ENCODE results near the gene CCDC63. TPM values are rescaled to one million over a fixed set of nuclear protein-coding genes. Genes with fewer than 3 reads are reported as not detected.

CCDC63 gene
- total and polyA plus RNA-seq, 2 of the 13 experiments (the other 11 are each of a cell fraction or from before 2014, with no cell fraction given): not detected

GRCh38 chr12:110844551-110845338 lies 2.0 kb upstream of the CCDC63 start (continued):
- TF ChIP-seq, protein P1, sequence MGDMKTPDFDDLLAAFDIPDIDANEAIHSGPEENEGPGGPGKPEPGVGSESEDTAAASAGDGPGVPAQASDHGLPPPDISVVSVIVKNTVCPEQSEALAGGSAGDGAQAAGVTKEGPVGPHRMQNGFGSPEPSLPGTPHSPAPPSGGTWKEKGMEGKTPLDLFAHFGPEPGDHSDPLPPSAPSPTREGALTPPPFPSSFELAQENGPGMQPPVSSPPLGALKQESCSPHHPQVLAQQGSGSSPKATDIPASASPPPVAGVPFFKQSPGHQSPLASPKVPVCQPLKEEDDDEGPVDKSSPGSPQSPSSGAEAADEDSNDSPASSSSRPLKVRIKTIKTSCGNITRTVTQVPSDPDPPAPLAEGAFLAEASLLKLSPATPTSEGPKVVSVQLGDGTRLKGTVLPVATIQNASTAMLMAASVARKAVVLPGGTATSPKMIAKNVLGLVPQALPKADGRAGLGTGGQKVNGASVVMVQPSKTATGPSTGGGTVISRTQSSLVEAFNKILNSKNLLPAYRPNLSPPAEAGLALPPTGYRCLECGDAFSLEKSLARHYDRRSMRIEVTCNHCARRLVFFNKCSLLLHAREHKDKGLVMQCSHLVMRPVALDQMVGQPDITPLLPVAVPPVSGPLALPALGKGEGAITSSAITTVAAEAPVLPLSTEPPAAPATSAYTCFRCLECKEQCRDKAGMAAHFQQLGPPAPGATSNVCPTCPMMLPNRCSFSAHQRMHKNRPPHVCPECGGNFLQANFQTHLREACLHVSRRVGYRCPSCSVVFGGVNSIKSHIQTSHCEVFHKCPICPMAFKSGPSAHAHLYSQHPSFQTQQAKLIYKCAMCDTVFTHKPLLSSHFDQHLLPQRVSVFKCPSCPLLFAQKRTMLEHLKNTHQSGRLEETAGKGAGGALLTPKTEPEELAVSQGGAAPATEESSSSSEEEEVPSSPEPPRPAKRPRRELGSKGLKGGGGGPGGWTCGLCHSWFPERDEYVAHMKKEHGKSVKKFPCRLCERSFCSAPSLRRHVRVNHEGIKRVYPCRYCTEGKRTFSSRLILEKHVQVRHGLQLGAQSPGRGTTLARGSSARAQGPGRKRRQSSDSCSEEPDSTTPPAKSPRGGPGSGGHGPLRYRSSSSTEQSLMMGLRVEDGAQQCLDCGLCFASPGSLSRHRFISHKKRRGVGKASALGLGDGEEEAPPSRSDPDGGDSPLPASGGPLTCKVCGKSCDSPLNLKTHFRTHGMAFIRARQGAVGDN (CRISPR knock-in tag; IDR thresholded peaks at IDR 0.05): no peak
- TF ChIP-seq, protein P2, sequence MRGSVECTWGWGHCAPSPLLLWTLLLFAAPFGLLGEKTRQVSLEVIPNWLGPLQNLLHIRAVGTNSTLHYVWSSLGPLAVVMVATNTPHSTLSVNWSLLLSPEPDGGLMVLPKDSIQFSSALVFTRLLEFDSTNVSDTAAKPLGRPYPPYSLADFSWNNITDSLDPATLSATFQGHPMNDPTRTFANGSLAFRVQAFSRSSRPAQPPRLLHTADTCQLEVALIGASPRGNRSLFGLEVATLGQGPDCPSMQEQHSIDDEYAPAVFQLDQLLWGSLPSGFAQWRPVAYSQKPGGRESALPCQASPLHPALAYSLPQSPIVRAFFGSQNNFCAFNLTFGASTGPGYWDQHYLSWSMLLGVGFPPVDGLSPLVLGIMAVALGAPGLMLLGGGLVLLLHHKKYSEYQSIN (CRISPR knock-in tag; IDR thresholded peaks at IDR 0.05; ENCODE audit: borderline replicate concordance): no peak
- TF ChIP-seq ZNF556 (CRISPR knock-in tag; IDR thresholded peaks at IDR 0.05; ENCODE audit: borderline replicate concordance): no peak
- TF ChIP-seq, protein P3, sequence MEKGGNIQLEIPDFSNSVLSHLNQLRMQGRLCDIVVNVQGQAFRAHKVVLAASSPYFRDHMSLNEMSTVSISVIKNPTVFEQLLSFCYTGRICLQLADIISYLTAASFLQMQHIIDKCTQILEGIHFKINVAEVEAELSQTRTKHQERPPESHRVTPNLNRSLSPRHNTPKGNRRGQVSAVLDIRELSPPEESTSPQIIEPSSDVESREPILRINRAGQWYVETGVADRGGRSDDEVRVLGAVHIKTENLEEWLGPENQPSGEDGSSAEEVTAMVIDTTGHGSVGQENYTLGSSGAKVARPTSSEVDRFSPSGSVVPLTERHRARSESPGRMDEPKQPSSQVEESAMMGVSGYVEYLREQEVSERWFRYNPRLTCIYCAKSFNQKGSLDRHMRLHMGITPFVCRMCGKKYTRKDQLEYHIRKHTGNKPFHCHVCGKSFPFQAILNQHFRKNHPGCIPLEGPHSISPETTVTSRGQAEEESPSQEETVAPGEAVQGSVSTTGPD (CRISPR knock-in tag; IDR thresholded peaks at IDR 0.05): no peak
- TF ChIP-seq ZEB1 (IDR thresholded peaks at IDR 0.05; ENCODE audit: insufficient replicate concordance, low read depth): no peak
- no peak for TF ChIP-seq CHD2 (IDR thresholded peaks at IDR 0.05; ENCODE audit: low read depth, low read length)
- TF ChIP-seq, protein P4, sequence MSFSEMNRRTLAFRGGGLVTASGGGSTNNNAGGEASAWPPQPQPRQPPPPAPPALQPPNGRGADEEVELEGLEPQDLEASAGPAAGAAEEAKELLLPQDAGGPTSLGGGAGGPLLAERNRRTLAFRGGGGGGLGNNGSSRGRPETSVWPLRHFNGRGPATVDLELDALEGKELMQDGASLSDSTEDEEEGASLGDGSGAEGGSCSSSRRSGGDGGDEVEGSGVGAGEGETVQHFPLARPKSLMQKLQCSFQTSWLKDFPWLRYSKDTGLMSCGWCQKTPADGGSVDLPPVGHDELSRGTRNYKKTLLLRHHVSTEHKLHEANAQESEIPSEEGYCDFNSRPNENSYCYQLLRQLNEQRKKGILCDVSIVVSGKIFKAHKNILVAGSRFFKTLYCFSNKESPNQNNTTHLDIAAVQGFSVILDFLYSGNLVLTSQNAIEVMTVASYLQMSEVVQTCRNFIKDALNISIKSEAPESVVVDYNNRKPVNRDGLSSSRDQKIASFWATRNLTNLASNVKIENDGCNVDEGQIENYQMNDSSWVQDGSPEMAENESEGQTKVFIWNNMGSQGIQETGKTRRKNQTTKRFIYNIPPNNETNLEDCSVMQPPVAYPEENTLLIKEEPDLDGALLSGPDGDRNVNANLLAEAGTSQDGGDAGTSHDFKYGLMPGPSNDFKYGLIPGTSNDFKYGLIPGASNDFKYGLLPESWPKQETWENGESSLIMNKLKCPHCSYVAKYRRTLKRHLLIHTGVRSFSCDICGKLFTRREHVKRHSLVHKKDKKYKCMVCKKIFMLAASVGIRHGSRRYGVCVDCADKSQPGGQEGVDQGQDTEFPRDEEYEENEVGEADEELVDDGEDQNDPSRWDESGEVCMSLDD (CRISPR knock-in tag; IDR thresholded peaks at IDR 0.05; ENCODE audit: borderline replicate concordance): no peak
- TF ChIP-seq DNMT1 (CRISPR knock-in tag; IDR thresholded peaks at IDR 0.05): no peak
- TF ChIP-seq STAT5B (CRISPR knock-in tag; IDR thresholded peaks at IDR 0.05): no peak
- TF ChIP-seq KAT7 (CRISPR knock-in tag; IDR thresholded peaks at IDR 0.05; ENCODE audit: borderline replicate concordance): no peak
- TF ChIP-seq NBN (conservative IDR thresholded peaks at IDR 0.05): no peak
- TF ChIP-seq SSRP1 (CRISPR knock-in tag; IDR thresholded peaks at IDR 0.05): no peak
- TF ChIP-seq MIXL1 (CRISPR knock-in tag; IDR thresholded peaks at IDR 0.05): no peak

All from HepG2 (cell line).